ENCODE data around the gene DLGAP3.

Gene DLGAP3

DNA sequence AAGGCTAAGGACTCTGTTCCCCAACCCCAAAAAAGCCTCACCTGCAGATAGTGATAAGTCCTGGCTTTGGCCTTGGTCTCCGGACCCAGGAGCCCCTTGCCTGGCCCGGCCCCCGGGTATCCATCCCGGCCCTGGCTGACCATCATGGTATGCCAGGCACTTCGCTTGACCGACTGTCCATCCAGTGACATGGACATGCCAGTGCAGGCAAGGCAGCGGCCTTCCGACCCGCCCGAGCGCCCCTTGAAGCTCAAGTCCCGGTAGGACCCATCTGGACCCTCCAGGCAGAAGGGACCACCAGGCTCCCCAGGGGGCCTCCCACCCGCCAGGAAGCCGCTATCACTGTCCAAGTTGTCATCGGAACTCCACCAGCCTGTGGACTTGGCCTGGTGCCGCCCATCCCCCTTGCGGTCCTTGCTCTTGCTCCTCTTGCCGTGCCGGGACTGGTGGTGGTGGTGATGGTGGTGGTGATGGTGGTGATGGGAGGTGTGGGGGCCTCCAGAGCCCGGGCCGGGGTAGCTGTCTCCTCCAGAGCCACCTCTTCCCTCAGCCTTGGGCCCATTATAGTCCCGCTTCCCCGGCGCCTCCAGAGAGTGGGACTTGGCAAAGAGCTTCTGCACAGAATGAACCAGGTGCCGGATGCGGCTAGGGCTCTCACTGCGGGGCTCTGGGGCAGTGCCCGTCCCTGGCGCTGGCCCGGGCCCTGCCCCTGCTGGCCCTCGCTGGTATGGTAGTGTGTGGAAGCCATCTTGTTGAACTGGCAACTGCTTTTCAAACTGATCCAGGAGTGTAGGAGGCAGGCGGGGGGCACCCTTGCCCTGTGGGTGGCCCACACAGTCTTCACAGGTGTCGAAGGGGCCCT is 25.0 kb downstream of the DLGAP3 start:
- no peak for DNase-seq (ENCODE audit: low spot score)

DNA sequence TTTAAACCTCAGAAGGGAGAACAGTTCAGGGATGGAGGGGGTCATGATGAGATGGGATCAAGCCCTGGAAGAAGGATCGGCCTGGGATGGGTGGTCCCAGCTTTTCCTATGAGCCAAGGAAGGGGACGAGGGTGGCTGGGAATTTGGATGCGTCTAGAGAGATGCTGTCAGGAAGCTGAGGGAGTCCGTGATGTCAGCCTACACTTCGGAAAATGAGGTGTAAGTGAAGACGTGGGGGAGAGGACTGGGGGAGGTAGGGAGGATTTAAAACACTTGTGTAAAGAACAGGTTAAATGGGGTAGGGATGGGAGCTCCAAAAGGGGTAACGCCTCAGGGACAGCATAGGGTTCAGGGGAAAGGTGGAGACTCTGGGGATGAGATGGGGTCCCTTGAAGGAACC is 27.5 kb downstream of the DLGAP3 start:
- no peak for DNase-seq (ENCODE audit: low spot score)

DNA sequence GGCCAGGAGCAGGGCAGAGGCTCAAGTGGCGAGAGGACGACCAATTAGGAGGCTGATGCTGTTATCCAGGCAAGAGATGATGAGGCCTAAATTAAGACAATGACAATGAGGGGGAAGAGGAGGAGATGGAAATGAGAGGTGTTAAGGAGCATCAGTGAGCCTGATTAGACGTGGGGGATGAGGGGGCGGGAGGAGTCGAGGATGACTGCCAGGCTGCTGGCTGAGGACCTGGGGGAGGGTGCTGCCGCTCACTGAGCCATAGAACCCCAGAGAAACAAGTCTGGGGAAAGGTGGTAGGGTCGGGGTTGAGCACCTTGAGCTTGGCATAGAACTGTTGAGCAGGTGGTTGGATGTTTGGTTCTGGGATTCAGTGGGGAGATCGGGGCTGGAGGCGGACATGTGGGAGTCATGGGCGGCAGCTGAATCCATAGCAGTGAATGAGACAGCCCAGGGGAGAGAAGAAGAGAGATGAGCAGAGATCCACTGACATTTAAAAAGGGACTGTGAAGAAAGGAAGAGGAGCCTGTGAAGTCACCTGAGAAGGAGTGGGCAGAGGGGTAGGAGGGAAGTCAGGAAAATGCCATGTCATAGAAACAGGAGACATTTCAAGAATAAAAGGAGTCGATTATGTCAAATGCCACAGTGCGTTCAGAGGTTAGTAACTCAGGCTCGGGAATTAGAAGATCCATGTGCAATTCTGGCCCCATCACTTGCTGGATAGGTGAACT is 28.5 kb downstream of the DLGAP3 start:
- no peak for DNase-seq (ENCODE audit: low spot score)

DNA sequence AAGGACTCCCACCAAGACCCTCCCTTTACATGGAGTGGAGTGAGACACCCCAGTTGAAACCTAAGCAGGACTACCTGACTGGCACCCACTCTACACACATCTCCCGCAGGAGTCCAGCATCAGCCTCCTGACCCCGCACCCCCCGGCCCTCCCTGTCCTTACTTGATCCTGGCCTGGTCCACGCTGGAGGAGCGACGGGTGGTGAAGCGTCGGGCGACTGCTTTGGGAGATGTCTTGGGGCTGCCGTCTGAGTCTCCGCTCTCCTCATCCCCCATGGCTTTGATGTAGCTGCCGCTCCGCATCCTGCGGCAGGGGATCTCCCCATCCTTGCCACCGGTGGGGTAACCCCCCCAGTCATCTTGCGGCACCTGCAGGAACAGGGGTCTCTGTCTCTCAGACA is 29.5 kb downstream of the DLGAP3 start:
- DNase-seq (ENCODE audit: low spot score), result no peak

DNA sequence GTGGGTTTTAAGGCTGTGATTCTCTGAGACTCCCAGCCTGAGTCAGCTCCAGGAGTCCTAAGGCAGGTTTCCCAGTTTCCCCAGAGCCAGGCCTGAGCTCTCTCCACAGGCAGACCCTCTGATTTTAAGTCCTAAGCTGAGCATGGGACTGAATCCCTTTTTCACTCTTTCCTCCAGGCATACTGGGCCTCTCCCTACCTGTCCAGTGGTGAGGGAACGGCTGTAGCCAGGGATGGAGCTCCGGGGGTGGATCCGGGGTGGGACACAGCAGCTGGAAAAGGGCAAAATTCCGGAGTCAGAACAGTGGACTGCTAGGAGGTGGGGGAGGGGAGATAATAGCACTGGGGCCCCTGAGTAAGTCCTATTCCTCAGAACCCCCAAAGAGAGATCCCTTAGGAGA is 30.0 kb downstream of the DLGAP3 start:
- DNase-seq (ENCODE audit: low spot score), result no peak

DNA sequence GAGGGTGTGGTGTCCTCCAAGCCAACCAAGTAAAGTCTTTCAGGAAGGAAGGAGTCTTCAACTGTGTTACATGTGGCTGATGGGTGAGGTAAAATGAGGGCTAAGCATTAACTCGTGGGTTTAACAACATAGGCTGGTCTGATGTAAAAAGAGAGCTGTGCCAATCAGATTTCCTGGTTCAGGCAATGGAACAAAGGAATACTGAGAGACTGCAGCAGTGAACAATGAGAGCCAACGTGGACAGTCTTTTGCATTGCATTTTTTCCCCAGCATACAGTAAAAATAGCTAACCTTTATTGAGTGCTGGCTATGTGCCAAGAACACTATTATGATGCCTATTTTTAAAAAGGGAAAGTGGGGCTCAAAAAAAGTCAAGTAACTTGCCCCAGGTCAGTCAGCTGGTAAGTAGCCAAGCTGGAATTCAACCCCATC is 31.1 kb downstream of the DLGAP3 start:
- no peak for DNase-seq (ENCODE audit: low spot score)

DNA sequence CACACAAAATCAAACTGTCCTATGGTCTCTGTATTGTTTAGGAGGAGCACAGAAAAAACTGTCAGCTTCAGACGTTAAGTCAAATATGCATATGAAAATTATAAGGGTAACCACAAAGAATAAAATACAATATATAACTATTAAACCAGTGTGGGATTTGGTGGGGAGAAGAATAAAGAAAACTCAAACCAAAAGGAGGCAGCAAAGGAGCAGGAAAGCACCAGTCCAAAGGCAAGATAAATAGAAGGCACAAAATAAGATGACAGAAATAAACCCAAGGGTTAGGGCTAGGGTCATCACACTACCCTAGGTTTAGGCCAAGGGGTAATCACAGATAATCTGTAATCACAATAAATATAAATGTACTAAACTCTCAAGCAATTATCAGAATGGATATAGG is 32.8 kb downstream of the DLGAP3 start:
- DNase-seq (ENCODE audit: low spot score), result no peak

DNA sequence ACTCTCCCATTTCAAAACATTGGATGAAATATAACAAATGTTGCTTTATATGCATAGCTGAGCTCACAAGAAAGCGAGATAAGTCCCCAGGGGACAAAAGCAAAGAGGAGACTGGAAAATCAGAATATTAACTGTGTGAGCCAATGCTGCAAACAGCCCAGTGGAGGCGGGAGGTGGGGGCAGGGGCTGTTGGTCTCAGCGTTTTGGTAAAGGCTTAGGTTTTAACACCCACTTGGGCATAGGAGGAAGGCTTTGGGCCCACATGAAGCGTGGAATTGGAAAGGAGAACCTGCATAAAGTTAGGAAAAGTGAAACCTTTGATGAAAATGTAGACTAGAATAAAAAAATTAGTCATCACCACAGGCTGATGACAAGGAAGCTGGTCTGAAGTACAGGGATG is 39.7 kb downstream of the DLGAP3 start:
- no peak for DNase-seq (ENCODE audit: low spot score)

DNA sequence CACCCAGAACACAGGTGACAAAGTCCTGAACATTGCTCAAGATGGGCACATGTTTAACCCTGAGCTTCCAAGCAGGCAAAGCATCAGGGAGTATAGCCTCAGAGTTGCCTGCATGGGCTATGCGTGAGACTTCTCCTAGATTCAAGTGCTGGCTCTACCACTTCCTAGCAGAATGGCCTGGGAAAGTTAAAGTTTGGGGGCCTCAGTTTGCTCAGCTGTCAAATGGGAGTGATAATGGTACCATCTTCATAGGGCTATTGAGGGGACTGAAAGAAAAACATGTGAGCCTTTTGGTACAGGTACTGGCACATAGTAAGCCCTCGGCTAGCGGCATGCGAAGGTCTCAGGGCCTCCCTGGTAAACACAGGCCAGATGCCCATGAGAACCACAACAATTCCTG is 41.9 kb downstream of the DLGAP3 start:
- DNase-seq (ENCODE audit: low spot score), result no peak

DNA sequence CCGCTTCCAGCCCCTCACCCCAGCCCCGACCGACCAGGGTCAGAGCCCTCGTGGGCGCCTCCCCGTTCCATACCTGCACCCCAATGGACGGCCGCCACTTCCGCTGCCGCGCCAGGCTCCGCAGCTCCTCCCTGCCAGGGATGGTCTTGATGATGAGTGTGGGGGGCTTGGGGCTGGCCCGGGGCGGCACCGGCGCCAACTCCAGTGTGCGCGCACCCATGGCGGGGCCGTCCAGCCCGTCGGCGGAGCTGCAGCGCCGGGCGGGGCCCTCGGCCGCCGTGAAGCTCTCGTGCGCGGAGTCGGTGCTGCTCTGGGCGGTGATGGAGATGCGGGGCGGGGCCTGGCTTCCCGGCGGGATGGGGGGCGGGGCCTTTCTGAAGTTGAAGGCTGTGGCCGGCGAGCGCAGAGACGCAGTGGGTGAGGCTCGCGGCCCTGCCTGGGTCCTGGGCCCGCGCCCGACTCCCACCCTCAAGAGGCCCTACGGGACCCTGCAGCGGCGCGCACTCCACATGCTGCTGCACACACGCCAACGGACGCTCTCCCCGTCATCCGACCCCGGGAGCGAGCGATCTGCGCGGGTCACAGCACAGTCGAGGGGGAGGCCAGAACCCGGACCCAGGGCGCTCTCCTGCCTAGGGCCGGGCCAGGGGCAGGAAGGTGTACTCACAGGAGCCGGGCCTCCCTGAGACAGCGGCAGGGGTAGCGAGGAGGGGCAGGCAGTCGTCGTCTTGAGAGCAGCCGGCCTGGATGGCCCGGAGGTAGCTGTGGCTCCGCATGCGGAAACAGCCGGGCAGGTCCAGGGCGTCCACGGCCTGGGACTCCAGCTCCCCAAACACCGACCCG is 43.8 kb downstream of the DLGAP3 start:
- no peak for DNase-seq (ENCODE audit: low spot score)

DNA sequence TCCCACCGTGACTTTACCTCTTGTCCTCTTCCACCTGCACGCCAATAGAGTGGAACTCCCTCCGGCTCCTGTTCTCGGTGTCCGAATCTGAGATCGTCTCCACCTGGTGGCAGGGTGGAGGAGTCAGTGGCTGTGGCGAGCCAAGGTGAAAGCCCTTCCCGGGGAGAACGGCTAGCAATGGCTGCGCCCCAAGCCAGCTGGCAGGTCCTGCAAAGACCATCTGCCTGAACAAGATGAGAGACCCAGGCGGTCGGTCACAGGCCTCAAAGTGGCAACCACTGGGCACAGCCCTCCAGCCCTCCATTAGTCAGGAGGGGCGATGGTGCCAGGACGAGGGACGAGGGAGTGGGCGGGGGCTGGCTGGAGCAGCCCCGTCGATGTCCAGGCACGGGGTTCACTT is 44.5 kb downstream of the DLGAP3 start:
- no peak for DNase-seq (ENCODE audit: low spot score)

DNA sequence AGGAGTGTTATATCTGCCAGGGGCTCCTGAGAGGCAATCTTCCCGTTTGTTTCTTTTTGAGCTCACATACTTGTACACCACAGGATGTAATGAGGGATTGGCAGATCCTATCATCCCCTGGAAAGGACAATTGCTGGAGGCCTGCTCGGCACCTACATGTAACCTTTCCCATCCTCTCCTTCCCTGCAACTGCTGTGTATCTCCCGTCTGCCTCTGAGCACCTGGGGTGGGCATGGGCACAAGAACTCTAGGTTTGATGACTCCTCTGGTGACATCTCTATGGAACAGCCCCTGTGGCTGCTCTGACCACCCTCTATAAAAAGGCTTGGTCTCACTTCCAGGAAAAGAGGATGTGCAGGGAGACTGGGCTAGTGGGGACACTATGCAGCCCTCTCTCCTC is 44.9 kb downstream of the DLGAP3 start:
- no peak for DNase-seq (ENCODE audit: low spot score)

DNA sequence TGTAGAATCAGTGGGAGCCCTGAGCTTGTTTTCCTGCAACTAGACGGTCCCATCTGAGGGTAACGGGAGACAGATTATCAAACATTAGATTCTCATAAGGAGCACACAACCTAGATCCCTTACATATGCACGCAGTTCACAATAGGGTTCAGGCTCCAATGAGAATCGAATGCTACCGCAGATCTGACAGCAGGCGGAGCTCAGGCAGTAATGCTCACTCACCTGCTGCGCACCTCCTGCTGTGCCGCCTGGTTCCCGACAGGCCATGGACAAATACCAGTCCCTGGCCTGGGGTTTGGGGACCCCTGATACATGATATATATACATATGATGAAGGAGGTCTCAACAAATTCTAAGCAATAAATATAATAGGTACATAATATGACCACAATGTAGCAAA is 50.2 kb downstream of the DLGAP3 start:
- DNase-seq (ENCODE audit: low spot score), result no peak

DNA sequence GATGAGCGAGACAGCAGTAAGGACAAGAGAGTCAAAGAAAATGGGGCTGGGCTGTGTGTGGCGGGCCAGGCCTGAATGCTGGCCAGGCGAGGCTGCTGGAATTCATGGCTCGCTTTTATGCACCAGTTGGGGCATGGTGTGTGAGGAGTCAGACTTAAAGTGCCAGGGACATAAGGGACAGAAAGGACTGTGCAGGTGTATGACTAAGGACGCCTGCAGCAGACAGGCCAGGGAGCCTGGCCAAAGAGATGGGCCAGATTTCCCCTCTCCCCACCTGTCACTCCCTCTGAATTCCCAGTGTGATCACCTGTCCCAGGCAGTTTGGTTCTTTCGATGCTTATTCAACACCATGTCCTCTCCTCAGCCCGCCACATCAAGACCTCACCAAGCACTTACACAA is 53.0 kb downstream of the DLGAP3 start:
- no peak for DNase-seq (ENCODE audit: low spot score)

DNA sequence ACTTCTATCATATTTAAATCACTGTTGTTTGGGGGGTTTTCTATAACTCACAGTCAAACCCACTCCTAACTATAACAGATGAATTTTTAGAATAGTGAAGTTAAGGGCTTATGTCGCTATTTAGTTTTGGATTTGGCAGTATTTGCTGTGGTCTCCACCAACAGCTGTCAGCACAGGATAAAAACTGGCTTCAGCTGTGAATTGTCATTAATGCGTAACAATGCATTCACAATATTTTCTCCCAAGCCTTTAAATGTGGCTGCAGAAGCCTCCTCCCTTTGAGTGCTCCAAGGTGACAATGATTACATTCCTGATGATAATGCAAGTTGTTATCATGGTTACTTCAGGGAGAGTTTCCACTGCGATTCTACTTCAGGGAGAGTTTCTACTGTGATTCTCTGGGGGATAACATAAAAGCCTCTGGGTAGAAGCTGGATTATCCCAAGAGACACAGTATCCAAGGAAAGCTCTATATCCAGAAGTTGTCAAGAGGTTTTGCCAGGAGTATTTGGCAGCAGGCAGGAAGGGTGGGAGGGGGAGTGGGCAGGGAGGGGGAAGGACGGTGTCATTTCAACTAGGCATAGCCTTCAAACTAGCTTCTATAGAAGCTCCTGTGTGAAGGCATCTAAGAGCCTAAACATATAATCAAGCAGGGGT is 55.0 kb downstream of the DLGAP3 start:
- no peak for DNase-seq (ENCODE audit: low spot score)

DNA sequence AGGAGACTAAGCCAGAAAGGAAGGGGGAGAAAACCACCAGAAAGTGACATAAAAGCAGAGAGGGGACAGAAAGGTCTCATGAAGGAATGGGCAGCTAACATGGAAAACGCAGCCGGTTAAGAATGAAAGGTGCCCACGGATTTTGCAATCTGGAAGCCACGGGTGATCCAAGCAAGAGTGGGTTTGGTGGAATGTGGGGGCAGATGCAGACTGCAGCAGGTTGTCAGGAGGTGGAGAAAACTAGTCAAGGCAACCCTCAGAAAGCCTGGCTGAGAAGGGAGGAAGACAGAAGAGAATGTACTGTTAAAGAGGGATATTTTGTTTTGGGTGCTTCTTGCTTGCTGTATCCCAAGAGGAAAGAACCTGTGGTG is 57.3 kb downstream of the DLGAP3 start:
- DNase-seq (ENCODE audit: low spot score), result no peak

DNA sequence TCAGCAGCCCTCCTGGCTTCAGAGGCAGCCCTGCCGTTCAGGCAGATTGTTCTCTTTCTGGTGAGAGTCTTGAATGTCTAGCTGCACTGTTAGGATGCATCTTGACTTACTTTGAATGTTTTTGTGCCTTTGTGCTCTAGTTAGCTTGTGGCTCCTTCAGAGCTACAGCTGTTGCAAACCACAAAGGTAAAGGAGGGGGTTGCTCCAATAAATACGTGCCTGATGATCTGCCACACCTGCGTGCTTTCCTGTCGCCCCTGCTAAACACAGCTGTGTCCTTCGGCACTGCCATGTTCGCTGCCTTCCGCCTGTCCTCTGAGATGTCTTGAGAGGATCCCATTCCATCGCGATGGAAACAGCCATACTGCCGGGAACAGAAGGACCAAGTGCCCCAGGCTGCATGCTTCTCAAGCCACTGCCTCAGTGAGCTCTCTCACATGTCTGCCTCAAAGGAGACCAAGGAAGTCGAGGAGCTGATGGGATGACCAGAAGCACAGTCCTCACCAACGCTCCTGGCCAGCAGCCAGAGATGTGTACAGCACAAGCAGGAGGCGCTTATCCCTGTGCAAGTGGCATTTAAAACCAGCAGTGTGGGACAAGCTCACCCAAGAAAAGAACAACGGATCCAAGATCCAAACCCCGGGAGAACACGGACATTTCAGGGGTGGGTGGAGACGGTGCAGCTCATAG is 57.9 kb downstream of the DLGAP3 start:
- no peak for DNase-seq (ENCODE audit: low spot score)

DNA sequence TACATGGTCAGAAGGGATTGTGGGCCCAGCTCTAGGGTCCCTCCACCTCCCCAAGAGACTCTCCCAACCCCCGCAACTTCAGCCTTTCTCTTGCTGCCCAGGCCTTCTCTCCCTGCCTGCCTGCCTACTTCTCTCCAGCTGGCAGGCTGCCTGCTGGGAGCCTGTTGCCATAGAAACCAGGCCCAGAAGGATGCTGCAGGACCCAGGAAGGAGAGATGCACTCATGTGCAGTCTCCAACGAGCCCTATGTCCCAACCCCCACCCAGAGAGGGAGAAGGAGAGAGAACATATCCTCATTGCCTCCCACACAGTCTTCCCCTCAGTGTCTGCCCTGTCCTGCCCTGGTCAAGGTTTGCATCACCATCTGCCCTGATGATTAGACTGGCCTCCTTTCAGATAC is 59.1 kb downstream of the DLGAP3 start:
- DNase-seq (ENCODE audit: low spot score), result peak; percentile 54

DNA sequence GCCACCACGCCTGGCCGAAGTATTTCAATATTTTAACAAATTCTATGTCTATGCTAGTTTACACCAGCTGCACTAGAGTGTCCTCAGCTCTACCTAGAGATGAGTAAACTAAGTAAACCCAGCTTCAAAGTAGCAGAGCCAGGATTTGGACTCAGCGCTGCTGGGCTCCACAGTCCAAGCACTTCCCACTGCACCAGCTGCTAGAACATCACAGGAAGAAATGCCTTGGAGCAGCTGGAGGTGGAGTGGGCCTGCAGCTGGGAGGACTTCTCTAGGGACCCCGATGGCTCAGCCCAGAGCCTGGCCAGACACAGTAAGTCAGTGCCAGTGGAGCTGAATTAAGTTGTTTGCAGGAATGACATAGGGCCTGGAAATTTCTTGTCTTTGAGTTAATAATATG is 59.7 kb downstream of the DLGAP3 start:
- no peak for DNase-seq (ENCODE audit: low spot score)

DNA sequence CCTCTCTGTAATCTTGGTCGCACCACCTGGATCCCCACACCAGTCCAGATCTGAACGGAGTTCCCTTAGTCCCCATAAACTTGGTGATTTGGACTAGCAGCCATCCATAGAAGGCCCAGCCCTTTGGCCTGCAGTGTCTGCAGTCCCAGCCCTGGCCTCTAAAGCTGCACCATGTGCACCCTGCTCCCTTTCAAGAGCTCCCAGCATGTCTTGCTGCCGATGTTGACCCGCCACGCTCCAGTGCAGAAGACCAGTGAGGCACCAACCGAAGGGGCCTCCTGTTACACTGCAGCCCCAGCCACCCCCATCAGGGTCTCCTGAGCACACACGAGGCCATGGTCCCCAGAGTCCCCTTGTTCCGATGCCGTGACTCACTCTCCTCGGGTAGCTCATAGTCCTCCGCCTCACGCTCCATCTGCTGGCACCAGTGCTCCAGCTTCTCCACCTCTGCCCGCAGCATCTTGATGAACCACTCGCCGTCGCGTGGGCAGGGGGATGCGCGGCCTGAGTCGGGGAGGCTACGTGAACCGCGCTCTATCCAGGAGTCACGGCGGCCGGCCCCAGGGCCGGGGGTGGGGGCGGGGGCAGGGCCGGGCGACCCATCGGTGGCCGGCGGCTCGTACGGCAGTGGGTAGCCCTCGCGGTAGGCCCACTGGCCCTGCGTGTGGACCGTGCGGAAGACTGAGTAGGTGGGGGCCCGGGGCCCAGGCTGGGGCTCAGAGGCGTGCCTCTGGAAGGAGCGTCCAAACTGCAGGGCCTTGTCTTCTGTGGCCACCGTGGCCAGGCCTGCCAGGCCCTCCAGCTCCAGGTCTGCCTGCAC is 61.0 kb downstream of the DLGAP3 start:
- DNase-seq (ENCODE audit: low spot score), result no peak

Data from SK-N-DZ (cell line).